Activated CD4-positive, alpha-beta T cell treated with anti-CD3 and anti-CD28 coated beads, Interleukin-2, amount 50 U/mL, for 4 hours (primary cell): ENCODE data around the gene VSTM4.

Source experiments
- DNase-seq, 2 experiments: peaks; one replicate each; pipeline ENCODE4 v3.0.0-alpha.2; 2020

Gene VSTM4

DNA sequence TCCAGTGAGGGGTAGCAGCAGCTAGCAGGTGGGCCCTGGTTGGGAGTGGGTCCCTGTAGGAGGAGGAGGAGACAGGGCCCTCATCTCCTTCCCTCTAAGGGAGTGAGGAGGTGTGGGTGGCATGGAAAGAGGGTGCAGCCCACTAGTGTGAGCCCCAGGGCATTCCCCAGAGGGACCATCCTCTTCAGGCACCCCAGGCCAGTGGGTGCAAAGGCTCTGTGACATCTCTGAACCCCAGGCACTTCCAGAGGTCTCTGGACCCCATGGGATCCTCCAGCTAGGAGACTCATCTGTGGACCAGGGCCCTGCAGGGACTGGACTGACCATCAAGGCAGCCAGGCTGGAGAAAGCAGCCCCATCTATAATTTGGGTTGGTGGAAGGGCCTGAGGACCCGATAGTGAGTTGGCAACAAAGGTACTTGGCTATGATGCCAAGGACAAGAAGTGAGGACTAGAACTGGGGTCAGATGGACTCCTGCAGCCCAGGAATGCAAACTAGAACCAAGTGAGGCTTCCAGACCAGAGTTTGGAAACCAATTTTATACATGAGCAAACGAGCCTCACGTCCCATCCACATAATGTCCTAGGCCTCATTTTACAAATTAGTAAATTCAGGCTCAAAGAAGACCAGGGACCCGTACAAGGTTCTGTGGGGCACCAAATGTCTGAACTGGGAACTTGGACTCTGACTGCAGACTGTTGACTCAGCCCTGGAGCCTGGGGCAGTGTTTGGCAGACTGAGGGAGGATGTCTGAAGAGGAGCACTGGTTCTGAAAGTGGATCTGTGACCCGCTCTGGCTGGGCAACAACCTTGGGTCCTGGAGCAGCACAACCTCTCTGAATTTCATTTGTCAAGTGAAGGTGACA is 1.4 kb upstream of the VSTM4 start:
- no peak for DNase-seq

DNA sequence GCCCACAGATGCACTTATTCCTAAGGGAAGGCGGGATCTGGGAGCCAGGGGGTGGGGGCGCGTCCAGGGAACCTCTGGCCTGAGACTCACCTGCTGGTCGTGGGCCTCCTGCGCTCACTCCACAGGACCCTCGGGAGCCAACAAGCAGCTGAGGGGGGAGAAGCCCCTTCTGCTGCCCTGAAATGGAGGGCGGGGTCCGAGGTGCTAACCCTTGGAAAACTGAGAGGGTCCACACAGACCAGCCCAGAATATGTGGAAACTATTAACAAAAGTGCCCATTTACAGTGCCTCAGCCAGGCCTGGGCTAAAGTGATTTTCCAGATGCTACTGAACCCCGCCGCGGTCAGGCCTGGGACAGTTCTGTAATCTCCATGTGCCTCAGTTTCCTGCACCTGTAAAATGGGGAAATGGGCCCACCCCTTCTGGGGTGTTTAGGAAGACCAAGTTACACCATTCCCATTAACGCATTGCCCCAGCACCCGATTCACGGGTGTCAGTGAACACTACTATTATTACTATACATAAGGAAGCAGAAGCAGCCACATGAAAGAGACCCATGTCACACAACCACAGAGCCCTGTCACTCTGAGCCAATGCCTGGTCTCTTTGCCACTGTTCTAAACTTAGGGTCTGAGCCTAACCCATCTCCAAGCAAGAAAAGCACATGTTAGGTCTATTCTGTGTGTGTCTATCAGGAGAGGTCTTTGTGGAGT is 630 bp upstream of the VSTM4 start:
- no peak for DNase-seq

DNA sequence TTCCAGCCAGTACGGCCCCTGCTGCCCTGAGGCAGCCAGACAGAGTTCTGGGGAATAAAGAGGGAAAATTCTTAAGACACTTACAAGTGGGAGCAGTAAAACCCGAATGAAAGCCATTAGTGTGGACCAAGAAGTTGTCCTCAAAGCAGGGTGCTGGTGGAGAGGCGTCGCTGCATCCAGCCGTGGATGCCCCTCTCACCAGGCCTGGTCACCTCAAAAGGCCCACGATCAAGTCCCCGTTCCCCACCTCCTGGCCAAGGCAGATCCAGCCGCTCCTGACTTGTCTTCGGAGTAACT is 656 bp downstream of the VSTM4 start:
- no peak for DNase-seq

DNA sequence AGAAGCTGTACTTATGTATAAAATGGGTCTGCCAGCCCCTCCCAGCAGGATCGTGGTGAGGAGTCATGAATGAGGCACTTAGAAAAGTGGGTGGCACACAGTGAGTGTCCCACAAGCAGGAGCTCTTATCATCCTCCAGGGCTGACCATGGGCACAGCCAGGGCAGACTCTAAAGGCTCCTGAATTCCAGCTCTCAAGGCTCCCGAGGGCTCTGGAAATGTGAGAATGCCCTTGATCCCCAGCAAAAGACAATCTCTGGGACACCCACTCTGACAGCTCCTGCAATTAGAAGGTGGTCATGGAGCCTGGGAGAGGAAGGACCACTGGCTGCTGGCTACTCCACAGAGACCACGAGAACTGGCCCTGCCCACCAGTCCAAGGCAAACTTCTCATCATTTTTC is 1.6 kb downstream of the VSTM4 start:
- no peak for DNase-seq

DNA sequence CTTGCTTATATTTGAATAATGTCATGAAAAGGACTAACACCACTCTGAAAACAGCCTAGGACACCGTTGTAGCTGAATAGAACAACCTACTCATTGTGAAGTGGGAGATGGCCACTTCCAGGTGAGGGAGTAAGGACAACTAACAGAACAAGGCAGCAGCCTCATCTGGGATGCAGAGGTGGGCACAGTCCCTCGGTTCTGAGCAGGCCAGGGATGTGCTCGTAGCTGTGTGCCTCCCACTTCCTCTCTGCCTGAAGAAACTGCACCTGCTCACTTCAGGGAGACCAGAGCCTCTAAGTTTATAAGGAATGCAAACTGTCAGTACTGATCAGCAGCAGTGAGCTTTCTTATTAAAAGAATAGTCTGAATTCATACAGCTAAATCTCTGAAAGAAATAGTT is 2.5 kb downstream of the VSTM4 start:
- no peak for DNase-seq

DNA sequence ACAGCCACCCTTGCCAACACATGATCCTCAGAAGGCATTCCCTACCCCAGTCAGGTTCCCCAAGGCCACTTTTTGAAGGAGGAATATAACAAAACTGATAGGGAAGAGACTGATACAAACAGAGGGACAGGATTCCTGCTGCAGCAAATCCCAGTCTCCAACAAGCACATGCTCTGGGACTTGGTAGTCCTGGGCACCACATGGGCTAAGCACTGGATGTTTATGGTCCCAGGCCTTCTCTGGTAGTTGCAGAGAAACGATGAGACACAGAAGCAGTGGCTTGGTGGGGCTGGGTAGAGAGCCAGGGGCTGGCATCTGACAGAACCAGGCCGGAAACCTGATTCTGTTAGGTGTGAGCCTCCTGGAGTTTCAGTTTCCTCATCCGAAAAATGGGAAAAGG is 3.2 kb downstream of the VSTM4 start:
- no peak for DNase-seq

DNA sequence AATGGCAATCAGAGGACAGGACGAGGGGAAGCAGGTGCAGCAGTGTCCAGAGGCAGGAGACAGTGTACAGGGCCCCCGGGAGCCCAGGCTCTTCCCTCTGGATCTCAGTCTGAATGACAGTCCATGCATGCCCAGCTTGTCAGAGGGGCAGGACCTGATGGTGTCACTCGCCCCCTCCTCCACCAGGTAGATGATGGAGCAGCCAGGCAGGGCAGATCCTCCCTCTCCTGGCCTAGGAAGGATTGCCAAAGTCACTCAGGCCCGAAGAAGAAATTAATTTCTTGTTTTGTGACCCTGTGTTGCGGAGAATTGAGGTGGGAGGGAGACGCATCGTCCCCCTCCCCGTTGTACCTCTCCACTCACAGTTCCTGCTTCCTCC is 4.0 kb downstream of the VSTM4 start:
- DNase-seq = no peak

DNA sequence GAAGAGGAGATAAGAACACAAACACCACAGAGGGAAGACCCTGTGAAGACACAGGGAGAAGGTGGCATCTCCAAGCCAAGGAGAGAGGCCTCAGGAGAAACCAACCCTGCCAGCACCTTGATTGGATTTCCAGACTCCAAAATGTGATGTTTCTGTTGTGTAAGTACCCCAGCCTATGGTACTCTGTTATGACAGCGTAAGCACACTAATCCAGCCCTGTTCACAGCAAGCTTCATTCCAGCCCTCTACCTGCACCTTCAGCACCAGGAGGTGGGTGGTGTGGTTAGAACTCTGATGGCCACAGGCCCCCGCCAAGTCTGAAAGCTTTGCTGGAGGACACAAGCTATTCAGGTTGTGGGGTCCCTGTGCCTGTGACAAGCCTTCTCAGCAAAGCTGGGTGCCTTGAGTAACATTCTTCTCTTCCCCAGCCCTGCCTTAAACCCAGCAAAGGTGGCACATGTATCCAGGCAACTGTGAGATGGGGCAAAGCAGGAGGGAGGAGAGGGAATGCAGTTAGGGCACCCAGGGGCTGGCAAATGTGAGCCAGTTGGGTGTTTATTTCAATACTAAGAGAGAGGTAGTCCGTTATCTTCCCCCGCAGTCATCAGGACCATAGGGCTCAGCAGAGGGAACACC is 4.5 kb downstream of the VSTM4 start:
- no peak for DNase-seq

DNA sequence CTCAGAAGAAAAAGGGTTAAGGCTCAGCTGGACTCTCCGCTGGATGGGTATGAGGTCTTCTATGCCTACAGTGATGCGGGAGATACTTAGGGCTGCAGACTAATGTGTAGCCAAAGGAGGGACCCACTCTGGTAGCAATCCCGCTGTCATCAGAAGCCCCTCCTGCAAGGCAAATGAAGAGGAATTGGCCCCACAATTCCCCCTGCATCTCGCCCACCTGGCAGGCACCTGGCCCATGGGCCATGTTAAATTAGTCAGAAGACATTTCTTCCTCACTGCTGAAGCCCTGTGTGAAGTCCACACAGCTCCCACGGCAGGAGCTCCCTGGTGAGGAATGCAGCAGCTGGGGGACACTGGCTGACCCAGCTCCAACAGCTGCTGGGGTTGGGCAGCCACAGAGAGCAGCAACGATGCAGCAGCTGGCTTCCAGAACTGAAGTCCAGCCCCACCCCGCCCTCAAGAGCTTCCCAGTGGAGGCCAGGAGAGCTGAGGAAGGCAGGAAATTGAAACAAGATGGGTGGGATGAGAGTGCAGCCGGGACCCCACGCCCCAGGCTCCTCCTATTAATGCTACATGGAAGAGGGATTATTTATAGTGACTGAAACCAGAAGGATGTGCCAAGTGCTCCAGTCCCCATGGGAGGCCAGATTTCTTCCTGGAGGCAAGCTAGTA is 5.5 kb downstream of the VSTM4 start:
- DNase-seq = no peak

DNA sequence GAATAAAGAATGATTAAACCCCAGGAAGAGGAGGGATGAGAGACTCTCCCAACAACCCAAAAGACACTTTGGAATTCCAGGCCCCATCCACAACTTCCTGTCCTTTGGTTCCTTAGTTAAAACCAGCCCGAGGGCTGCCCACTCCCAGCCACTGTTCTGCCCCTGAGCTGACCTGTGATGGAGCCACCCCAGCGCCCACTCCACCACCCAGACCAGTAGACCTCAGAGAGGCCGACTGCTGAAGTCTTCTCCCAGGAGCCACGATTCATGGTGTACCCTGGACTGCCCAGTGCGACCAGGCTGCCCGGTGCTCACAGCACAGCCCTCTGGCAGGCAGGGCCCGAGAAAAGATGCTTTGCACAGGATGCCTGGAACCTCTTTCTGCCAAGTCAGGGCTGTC is 6.7 kb downstream of the VSTM4 start:
- DNase-seq = no peak

DNA sequence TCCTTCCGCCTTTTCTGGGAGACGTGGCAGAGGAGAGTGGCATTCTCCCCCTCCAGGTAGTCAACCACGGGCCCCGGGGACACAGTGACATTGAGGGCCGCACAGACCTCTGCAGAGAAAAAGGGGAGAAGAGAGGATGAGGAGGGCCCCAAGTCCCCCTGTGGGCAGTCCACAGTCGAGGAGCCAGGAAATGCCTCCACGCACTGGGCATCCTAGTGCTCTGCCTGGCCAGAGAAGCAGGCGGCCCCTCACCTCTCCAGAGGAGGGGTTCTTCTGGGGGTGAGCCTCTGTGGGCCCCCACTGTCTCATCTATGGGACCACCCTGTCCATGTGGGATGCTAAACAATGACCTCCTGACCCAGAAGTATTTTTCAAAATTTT is 7.4 kb downstream of the VSTM4 start:
- DNase-seq = no peak

DNA sequence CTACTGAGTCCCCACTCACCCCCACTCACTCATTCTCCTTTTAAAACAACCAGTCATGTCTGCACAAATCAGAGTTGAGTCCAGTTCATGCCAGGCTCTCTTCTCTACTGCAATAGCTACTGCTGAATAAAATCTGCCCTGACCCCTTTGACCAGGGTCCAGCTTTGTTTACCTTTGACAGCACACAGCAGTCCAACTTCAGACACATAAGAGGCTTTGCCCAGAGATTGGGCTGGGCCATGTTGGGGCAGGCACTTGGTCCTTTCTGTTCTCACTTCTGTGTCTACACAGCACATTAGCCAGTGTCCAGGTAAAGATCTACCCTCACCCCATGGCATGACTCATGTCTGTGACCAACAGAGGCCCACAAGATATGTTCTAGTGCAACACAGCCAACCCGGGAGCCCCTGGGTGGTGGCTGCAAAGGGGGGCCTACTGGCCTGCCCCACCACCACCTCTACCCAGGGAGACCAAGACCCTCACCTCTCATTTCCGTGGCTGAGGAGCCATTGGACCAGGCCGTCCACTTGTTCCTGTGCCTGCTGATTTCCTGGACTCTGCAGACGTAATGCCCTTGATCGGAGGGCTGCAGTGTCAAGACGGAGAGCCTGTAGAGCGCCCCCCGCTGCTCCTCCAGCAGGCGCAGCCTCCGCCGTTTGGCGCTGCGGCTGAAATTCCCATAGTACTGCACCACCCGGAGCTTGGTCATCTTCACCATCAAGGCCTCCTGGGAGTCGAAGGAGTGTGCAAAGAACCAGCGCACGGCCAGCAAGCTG is 8.0 kb downstream of the VSTM4 start:
- DNase-seq = no peak

DNA sequence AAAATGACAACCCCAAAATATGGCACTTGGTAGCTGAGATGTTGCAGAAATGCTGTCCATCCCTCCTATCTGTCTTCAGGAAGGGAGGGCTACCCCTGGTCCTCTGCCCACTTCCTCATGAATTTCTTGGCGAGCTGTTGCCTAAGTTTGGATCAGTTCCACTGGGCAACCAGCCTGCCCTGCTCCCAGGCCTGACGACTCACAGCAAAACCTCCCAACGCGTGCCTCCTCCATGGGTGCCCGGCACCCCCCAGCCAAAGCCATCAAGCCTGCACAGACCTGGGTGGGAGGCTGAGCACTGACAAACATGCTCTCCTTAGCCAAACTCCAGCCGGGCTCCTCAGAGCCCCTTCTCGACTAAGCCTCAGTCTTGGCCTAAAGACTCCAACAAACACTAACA is 8.9 kb downstream of the VSTM4 start:
- DNase-seq = no peak

DNA sequence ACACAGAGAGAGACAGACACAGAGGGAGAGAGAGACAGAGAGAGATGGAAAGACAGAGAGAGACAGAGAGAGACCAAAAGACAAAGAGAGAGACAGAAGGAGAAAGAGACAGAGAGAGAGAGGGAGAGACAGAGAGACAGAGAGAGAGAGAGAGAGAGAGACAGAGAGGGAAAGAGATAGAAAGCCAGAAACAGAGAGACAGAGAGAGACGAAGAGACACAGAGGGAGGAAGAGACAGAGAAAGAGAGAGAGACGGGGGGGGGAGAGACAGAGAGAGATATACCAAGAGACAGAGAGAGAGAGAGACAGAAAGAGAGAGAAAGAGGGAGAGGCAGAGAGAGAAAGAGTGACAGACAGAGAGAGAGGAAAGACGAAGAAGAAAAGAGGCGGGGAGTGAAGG is 10.2 kb downstream of the VSTM4 start:
- DNase-seq = no peak

DNA sequence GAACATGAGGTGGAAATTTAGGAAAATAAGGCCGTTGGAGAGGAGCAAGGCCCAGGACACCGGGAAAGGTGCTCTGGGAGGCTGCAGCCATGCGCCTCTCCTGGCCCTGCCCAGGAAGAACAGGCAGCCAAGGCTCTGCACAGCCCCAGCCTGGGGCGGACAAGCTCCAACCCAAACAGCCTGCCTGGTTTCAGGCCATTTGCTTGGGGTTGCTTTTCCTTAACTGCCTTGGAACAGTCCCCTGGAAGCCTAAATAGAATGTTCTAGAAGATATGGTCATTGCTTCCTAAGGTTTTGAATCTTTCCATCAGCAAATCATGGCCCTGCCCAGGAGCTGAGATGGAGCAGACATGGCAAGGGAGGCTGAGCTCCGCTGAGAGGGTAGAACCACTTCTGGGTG is 11.0 kb downstream of the VSTM4 start:
- DNase-seq = no peak

DNA sequence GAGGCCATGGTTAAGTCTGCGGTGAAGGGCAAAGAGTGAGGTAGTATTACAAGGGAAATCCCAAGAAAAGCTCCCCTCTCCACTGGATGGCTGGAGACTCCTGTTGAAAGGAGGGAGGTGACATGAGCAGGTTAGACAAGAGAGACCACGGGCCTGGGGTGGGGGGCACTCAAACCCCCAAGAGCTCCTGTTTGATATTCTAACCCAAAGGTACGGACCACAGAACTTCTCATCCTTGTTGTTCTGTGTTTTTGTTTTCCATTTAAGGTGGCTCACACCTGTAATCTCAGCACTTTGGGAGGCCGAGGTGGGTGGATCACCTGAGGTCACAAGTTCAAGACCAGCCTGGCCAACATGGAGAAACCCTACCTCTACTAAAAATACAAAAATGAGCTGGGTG is 11.6 kb downstream of the VSTM4 start:
- DNase-seq = no peak

DNA sequence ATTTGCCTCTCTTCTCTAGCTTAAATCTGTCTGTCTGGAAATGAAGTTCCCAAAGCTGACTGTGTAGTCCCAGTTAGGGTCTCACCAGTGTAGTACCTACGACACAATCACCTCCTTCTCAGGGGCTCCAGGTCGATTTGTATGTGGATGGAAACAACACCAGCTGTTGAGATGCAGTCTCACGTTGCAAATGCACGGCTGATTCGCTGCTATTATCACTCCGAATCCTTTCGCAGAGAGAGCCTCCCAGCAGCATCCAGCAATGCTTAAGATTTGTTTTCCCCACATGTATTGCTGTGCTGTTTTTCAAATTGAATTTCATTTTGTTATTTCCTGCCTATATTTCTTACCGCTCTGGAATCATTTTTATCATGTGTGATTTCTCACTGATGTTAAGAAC is 16.3 kb downstream of the VSTM4 start:
- DNase-seq = no peak

DNA sequence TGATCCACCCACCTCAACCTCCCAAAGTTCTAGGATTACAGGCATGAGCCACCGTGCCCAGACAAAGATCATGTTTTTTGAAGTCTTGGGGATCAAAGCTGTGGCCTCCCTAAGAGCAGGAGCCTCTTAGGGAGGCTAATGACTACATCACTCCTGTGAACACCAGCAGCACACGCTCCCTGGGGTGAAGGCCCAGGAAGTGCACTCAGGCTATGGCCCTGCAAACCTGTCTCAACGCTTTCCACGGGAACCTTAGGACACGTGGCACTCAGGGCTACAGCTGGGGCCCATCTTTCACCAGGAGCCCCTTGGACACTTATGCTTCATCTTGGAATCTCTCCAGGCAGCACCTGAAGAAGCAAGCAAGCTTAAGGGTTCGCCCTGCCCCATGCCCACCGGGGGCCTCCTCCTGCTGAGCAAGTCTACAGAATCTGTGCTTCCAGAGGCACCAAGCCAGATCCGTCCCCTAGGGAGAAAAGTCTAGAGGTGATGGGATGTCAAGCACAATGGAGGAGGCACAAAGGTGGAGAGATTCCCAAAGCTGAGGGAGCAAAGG is 18.4 kb downstream of the VSTM4 start:
- DNase-seq = no peak

DNA sequence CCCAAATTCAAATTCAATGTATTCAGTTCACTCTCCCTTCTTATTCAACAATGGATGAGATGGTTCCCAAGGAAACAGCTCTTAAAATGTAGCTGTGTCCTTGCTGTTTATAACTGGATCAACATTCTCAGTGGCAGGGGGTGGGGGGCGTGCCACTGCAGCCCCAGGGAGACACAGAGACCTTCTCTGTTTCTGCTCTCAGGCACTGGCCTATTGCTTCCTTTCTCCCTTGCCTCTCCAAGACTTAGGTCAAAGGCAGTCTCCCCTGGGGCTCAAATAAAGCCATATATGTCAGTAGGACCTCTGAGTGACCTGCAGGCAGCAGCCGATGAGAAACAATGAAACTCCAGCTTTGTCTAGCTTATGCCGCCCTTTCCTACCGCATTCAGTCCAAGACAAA is 20.7 kb downstream of the VSTM4 start:
- no peak for DNase-seq

DNA sequence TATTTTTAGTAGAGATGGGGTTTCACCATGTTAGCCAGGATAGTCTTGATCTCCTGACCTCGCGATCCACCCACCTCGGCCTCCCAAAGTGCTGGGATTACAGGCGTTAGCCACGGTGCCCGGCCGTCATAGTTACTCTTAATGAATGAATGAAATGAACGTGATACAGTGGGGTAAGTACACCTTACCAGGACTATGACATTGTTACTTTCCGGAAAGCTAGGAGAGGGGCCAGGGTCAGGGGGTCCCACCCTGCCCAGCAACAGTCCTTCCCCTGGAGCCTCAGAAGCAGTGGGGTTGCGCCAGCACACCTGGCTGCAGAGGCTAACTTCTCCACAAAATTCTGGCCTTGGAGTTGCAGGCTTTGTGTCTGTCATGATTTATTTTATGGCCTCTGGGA is 21.4 kb downstream of the VSTM4 start:
- no peak for DNase-seq

DNA sequence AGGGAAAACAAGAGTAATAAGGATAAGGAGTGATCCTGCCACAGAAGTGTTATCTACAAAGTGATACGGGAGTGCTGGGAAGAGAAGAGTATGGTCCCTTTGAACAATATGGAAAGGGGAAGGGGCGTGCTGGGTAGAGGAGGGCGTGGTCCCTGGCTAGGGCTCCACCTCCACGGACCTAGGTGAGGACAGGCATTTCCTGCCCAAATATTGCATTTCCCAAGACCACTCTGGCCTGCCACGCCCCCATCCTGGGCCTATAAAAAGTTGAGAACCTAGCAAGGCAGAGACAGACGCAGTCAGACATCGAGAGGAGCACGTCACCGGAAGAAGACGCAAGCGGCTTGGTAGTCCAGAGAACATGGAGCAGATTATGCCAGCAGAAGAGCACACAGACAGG is 22.8 kb downstream of the VSTM4 start:
- no peak for DNase-seq

DNA sequence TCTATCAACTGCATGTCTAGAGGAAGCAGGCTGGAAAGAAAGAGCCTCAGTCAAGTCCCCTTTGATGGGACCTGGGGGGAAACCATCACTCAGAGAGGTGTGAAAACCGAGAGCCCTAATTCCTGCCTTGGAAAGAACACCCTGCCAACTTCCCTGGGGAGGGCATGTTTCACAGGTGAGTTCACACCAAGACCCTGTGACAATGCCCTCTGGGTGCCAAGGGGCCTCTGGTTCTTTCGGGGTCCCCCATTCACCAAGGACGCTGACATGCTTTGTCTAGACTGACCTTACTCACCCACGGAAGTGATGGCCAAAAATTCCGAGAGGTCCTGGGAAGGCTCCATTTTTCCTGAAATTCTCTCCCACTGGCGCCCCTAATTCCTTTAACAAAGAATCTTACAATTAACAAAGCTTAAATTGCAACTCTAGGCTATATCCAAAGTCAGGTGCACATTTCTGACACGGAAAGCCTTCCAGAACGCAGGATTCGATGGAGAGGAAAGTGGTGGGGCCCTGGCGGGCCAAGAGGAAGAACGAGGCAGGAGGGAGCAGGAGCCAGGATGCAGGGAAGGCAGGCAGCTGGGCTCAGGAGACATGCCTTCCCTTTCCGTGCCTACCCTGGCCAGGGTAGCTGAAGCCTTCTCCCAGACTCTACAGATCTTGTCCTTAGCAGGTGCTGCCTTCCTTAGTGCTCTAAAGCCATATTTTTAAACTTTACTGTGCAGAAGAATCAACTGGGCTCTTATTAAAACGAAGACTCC is 23.7 kb downstream of the VSTM4 start:
- DNase-seq = no peak
